ENCODE data around the gene CSN2. TPM values are rescaled to one million over a fixed set of nuclear protein-coding genes. Genes with fewer than 3 reads are reported as not detected.

CSN2 gene
- total RNA-seq, 2 donors from 2014 or later, result not detected

DNA sequence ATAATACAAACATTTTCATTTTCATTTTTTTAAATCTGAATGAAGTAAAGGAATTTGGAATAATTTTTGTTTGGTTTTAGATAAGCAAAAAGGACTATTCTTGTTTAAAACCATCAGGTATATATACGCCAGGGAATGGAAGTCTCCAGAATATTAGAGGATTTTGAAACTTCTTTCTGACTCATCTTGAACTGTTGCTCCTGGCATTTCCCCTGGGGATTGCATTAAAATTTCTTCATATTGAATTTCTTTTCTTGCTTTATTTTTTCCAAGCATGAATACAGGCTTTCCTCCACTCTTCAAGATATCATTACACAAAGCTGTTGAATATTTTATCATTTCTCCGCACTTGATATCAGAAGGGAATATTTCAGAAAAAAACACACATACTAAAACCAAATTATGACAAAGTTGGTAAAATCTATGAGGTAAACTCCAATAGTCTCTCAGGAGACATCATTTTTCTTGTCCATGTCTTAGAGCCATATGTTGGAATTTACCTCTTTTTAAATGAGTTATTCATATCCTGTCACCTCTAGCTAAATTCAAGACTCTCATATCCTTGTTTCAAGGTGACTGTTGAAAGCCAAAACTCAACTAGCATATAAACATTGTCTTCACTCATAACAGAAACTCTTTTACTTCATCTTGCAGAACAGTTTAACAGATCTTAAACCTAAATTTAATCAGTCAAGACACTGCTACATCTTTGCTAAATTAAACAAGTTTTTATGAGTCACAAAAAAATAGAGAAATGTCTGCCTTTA lies 55.3 kb downstream of the CSN2 start:
- intact Hi-C loops (cut with DNase I, micrococcal nuclease), result no loop called here
- no peak for DNase-seq
- ATAC-seq, result no peak

- ATAC-seq (no peak), DNase-seq (no peak)
- intact Hi-C loops (cut with DNase I, micrococcal nuclease), result no loop called here
Measured at GRCh38 chr4:69909195-69909594, 56.3 kb downstream of the CSN2 start.

- DNase-seq, result no peak
- intact Hi-C loops (cut with DNase I, micrococcal nuclease), result no loop called here
- ATAC-seq, result no peak
Measured at GRCh38 chr4:69907151-69907550, 58.4 kb downstream of the CSN2 start.

Other genes with a start within 250 kb of the CSN2 start
- gene SULT1B1, start 205.1 kb downstream of the CSN2 start, total RNA-seq, result 100 to 1,000 TPM; 294 to 331 TPM
- under 1 TPM in 1 of 2 donors, not detected in 1; 0.47 TPM for gene SULT1E1, start 105.6 kb downstream of the CSN2 start, total RNA-seq
- gene CSN1S1, start 34.7 kb downstream of the CSN2 start, total RNA-seq, result not detected
- gene STATH, start 30.2 kb upstream of the CSN2 start, total RNA-seq, result not detected
- not detected for gene HTN3, start 62.7 kb upstream of the CSN2 start, total RNA-seq
- gene HTN1, start 84.7 kb upstream of the CSN2 start, total RNA-seq, result not detected
- gene PRR27, start 188.5 kb upstream of the CSN2 start, total RNA-seq, result not detected
- not detected for gene ODAM, start 230.0 kb upstream of the CSN2 start, total RNA-seq

All from left colon (tissue), 2 donors.